Activated B cell treated with CpG ODN at 0.5 μM for 24 hours (primary cell): Measurements from ENCODE around the gene NOTCH4. TPM values are rescaled to one million over a fixed set of nuclear protein-coding genes. Genes with fewer than 3 reads are reported as not detected.
"Not testable (repeated sequence)": the region's sequence is repeated elsewhere in the genome, so short reads cannot be mapped to it uniquely, and the experiment has no call there.

ENCODE experiments used
- ATAC-seq: fragments of 200-7000 bp; cut with Tn5 transposase; one replicate; pipeline ENCODE4 v1.10.0; 2021; ENCODE audit warnings: low read depth, mild to moderate bottlenecking, moderate library complexity
- CTCF ChIA-PET: fragments of 350-600 bp; sonication (Branson Sonifier 250); formaldehyde crosslinking; loops from one replicate; lab custom pipeline; 2021; ENCODE audit warnings: antibody characterized with exemption; lab: Charles Lee
- POLR2A ChIA-PET: fragments of 350-600 bp; sonication (Branson Sonifier 250); formaldehyde crosslinking; loops from one replicate; lab custom pipeline; 2021; ENCODE audit warnings: antibody characterized with exemption; lab: Charles Lee
- DNase-seq: peaks from one replicate; pipeline ENCODE4 v3.0.0; 2022
- H3K27ac Mint-ChIP-seq: one replicate; pipeline ENCODE4 v1.8.0; 2020; ENCODE audit warnings: mixed read lengths
- H3K27me3 Mint-ChIP-seq: one replicate; pipeline ENCODE4 v1.8.0; 2021; ENCODE audit warnings: mixed read lengths
- H3K36me3 Mint-ChIP-seq: one replicate; pipeline ENCODE4 v1.8.0; 2021; ENCODE audit warnings: low read depth, mixed read lengths
- H3K4me1 Mint-ChIP-seq: one replicate; pipeline ENCODE4 v1.8.0; 2021; ENCODE audit warnings: mixed read lengths
- H3K4me3 Mint-ChIP-seq: one replicate; pipeline ENCODE4 v1.8.0; 2020; ENCODE audit warnings: mild to moderate bottlenecking, mixed read lengths
- H3K9me3 Mint-ChIP-seq: one replicate; pipeline ENCODE4 v1.8.0; 2020; ENCODE audit warnings: mixed read lengths
- CTCF ChIP-seq: fragments of 200-600 bp; IDR thresholded peaks from one replicate; pipeline ENCODE4 v1.8.0; 2022; ENCODE audit warnings: antibody characterized with exemption, mild to moderate bottlenecking
- intact Hi-C: fragments of 100-400 bp; cut with micrococcal nuclease; formaldehyde crosslinking; loops from one replicate; pipeline ENCODE4 v1.15.1; 2024
- total RNA-seq: library from RNA; stranded (reverse); gene quantifications from 2 replicates; pipeline ENCODE4 v1.2.3, GENCODE V29; 2022

The NOTCH4 gene
- total RNA-seq, 1 donor from 2014 or later = 3.3 TPM

- CTCF ChIA-PET = no interaction called here
- no peak for DNase-seq
- intact Hi-C loops = no loop called here
- H3K27ac Mint-ChIP-seq = no peak overlapping the region
- H3K9me3 Mint-ChIP-seq = no peaks in the 10 kb centered on the region
- no peak for ATAC-seq
- no peak overlapping the region for H3K4me3 Mint-ChIP-seq
- H3K4me1 Mint-ChIP-seq = peaks cover 5% of the 10 kb centered on the region
- H3K27me3 Mint-ChIP-seq = no peaks in the 10 kb centered on the region
- H3K36me3 Mint-ChIP-seq = no peaks in the 10 kb centered on the region
- no peak for TF ChIP-seq CTCF
- POLR2A ChIA-PET = interaction anchor here (0.6 kb wide), 1 partner anchor 17 kb away, joined by 3 read pairs; no protein-coding TSS in a partner anchor
Observed at GRCh38 chr6:32214126-32214525, 9.7 kb downstream of the NOTCH4 start.

GRCh38 chr6:32213649-32214048 is 10.2 kb downstream of the NOTCH4 start:
- no peak for TF ChIP-seq CTCF
- no peak overlapping the region for H3K27ac Mint-ChIP-seq
- H3K27me3 Mint-ChIP-seq = no peaks in the 10 kb centered on the region
- ATAC-seq (no peak), DNase-seq (no peak)
- intact Hi-C loops = no loop called here
- ChIA-PET CTCF (no interaction called here), POLR2A (no interaction called here)
- peaks cover 5% of the 10 kb centered on the region for H3K4me1 Mint-ChIP-seq
- no peak overlapping the region for H3K4me3 Mint-ChIP-seq
- H3K36me3 Mint-ChIP-seq = no peaks in the 10 kb centered on the region
- H3K9me3 Mint-ChIP-seq = no peaks in the 10 kb centered on the region

GRCh38 chr6:32212076-32212760 is 11.6 kb downstream of the NOTCH4 start:
- H3K4me1 Mint-ChIP-seq = peaks cover 10% of the 10 kb centered on the region
- no peak for TF ChIP-seq CTCF
- H3K4me3 Mint-ChIP-seq = no peak overlapping the region
- ATAC-seq (no peak), DNase-seq (no peak)
- CTCF ChIA-PET = interaction anchor here (0.8 kb wide), 1 partner anchor 93 kb away, joined by 4 read pairs; no protein-coding TSS in a partner anchor
- no peaks in the 10 kb centered on the region for H3K9me3 Mint-ChIP-seq
- POLR2A ChIA-PET = interaction anchor here (1.0 kb wide), 1 partner anchor 17 kb away, joined by 3 read pairs; no protein-coding TSS in a partner anchor
- H3K36me3 Mint-ChIP-seq = no peaks in the 10 kb centered on the region
- H3K27me3 Mint-ChIP-seq = no peaks in the 10 kb centered on the region
- intact Hi-C loops = no loop called here
- no peak overlapping the region for H3K27ac Mint-ChIP-seq

- CTCF ChIA-PET = interaction anchor here (0.8 kb wide), 1 partner anchor 93 kb away, joined by 4 read pairs; no protein-coding TSS in a partner anchor
- ATAC-seq, H3K4me1 Mint-ChIP-seq, H3K36me3 Mint-ChIP-seq, H3K27ac Mint-ChIP-seq, DNase-seq, H3K27me3 Mint-ChIP-seq, H3K4me3 Mint-ChIP-seq, intact Hi-C loops, H3K9me3 Mint-ChIP-seq: not testable (repeated sequence)
- POLR2A ChIA-PET = interaction anchor here (1.0 kb wide), 1 partner anchor 16 kb away, joined by 3 read pairs; no protein-coding TSS in a partner anchor
Observed at GRCh38 chr6:32211432-32211831, 12.4 kb downstream of the NOTCH4 start.

- no peaks in the 10 kb centered on the region for H3K36me3 Mint-ChIP-seq
- H3K9me3 Mint-ChIP-seq = no peaks in the 10 kb centered on the region
- DNase-seq = no peak
- ChIA-PET CTCF (no interaction called here), POLR2A (no interaction called here)
- H3K27ac Mint-ChIP-seq = no peak overlapping the region
- no peak for TF ChIP-seq CTCF
- no peaks in the 10 kb centered on the region for H3K27me3 Mint-ChIP-seq
- no peak for ATAC-seq
- intact Hi-C loops = no loop called here
- H3K4me3 Mint-ChIP-seq = no peak overlapping the region
- peaks cover 10% of the 10 kb centered on the region for H3K4me1 Mint-ChIP-seq
Observed at GRCh38 chr6:32210191-32210601, 13.7 kb downstream of the NOTCH4 start.
